ENCODE measurements around the gene TNFRSF25. TPM values are rescaled to one million over a fixed set of nuclear protein-coding genes. Genes with fewer than 3 reads are reported as not detected.

TNFRSF25 gene
- total and polyA plus RNA-seq, 2 of the 8 experiments (the other 6 are each of a cell fraction or from before 2014, with no cell fraction given) = 10.7 to 19.5 TPM

DNA sequence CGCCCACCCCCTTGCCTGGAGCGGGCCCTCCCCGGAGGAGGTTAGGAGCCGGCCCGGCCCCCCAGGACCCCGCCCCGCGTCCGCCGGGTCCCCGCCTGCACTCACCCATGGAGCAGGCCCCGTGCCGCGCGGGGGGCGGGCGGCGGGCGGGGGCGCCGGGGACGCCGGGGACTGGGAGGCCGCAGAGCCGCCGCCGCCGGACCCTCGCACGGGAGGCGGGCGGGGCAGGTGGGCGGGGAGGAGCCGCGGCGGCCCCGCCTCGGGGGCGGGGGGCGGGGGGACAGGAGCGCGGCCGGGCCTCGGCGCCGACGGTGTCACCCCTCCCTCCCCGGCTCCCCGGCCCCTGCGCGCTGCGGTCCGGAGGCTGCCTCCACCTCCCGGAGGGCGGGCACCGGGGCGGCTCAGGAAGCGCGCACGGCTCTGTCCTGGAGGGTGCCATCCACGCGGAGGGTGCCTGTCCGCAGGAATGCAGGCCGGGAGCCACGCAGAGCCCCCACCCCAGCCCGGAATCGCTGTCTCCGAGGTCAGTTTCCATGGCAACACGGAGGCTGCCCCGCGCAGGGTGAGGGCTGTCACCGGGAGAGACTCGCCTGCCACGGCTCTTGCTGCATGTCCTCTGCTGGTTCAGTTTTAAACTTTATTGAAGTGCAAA, 31.4 kb upstream of the TNFRSF25 start:
- Histone ChIP-seq H3K4me1 (replicated peaks in 1 of 4; ENCODE audit: control insufficient read depth in 3 of 4, insufficient read depth in 4 of 4, low read length in 3 of 4) (peaks cover 0 to 27% (median 14%) of the 10 kb centered on the region in 4 experiments; a peak in 6 of 7 replicates), H2AK5ac (ENCODE audit: low read depth, low read length) (no peak overlapping the region), H2BK5ac (ENCODE audit: low read depth, low read length) (no peak overlapping the region), H2BK120ac (replicated peaks; ENCODE audit: low read depth, low read length) (no peak overlapping the region), H3K56ac (replicated peaks; ENCODE audit: insufficient read length, low read depth, low read length) (no peak overlapping the region), H4K20me1 (replicated peaks in 1 of 2; ENCODE audit: control insufficient read depth in 1 of 2, insufficient read depth in 2 of 2, low read length in 2 of 2) (peaks cover 4% of the 10 kb centered on the region in 2 experiments), H2BK20ac (ENCODE audit: low read length) (no peak overlapping the region), H3K79me1 (ENCODE audit: low read depth, low read length) (no peaks in the 10 kb centered on the region; the same call in 1 of the 2 replicates), H3K18ac (ENCODE audit: extremely low read depth, low read length) (no peak overlapping the region), H3K4me3 (ENCODE audit: extremely low read depth in 1 of 4, insufficient read depth in 2 of 4, low read depth in 3 of 4, low read length in 4 of 4) (peak overlapping the region; percentile 37 to 82 (median 54)), H3K4me2 (ENCODE audit: insufficient read depth in 1 of 2, low read depth in 2 of 2, low read length in 2 of 2) (peak overlapping the region; percentile 87 to 99), H3K36me3 (ENCODE audit: control insufficient read depth in 2 of 4, insufficient read depth in 4 of 4, low read length in 3 of 4) (no peaks in the 10 kb centered on the region), H3K9ac (replicated peaks in 1 of 4; ENCODE audit: extremely low read depth in 1 of 4, low read depth in 3 of 4, low read length in 3 of 4) (no peak overlapping the region), H2AFZ (ENCODE audit: low read length) (no peak overlapping the region), H3K4ac (replicated peaks; ENCODE audit: insufficient read length, low read depth, low read length) (no peak overlapping the region), H4K5ac (ENCODE audit: insufficient read length, low read depth, low read length) (no peak overlapping the region), H3K23me2 (ENCODE audit: low read depth, low read length) (peaks cover 12% of the 10 kb centered on the region; the same call in 1 of the 2 replicates), H3K27ac (ENCODE audit: low read depth, low read length) (no peak overlapping the region), H3K79me2 (ENCODE audit: control insufficient read depth in 1 of 2, insufficient read depth in 2 of 2, low read length in 2 of 2) (no peaks in the 10 kb centered on the region), H3K9me3 (ENCODE audit: insufficient read depth in 2 of 2, low read depth in 1 of 2, low read length in 1 of 2) (no peaks in the 10 kb centered on the region), H3K14ac (ENCODE audit: insufficient read length) (no peak overlapping the region), H3K23ac (ENCODE audit: insufficient read length) (no peak overlapping the region), H2BK12ac (ENCODE audit: low read depth, low read length) (no peak overlapping the region), H2BK15ac (ENCODE audit: low read length) (no peak overlapping the region), H3K27me3 (replicated peaks in 1 of 4; ENCODE audit: control insufficient read depth in 3 of 4, extremely low read depth in 1 of 4, insufficient read depth in 3 of 4, low read length in 3 of 4) (peaks cover 0 to 31% (median 20%) of the 10 kb centered on the region in 4 experiments; a peak in 5 of 7 replicates), H4K91ac (replicated peaks; ENCODE audit: insufficient read length, low read length) (no peak overlapping the region), H4K8ac (ENCODE audit: extremely low read depth, insufficient read depth, low read length) (no peak overlapping the region; the same call in 1 of the 2 replicates)
- TF ChIP-seq POLR2A (IDR thresholded peaks at IDR 0.05; ENCODE audit: control extremely low read depth in 1 of 2, low read depth in 2 of 2, low read length in 2 of 2) (no peak), SIN3A (conservative IDR thresholded peaks at IDR 0.05 in 1 of 2, IDR thresholded peaks at IDR 0.05 in 1 of 2; ENCODE audit: low read depth in 1 of 2, low read length in 2 of 2) (peak in 1 of 2 experiments; percentile 90; a peak in 2 of 4 replicates), EZH2 (IDR thresholded peaks at IDR 0.05; ENCODE audit: low read depth, low read length, severe bottlenecking) (no peak), KDM4A (IDR thresholded peaks at IDR 0.05; ENCODE audit: low read depth, low read length, severe bottlenecking) (peak; percentile 16), RBBP5 (IDR thresholded peaks at IDR 0.05; ENCODE audit: borderline replicate concordance, low read depth, low read length) (0 out of 2 replicates have a peak, but pooled peaks have one; percentile 16), SAP30 (IDR thresholded peaks at IDR 0.05; ENCODE audit: insufficient read depth, insufficient replicate concordance, low read length) (peak; percentile 61), ASH2L (IDR thresholded peaks at IDR 0.05; ENCODE audit: low read length) (no peak)
- TF ChIP-seq, protein P1, sequence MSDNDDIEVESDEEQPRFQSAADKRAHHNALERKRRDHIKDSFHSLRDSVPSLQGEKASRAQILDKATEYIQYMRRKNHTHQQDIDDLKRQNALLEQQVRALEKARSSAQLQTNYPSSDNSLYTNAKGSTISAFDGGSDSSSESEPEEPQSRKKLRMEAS (IDR thresholded peaks at IDR 0.05) = 0 out of 2 replicates have a peak, but pooled peaks have one; percentile 9
- FAIRE-seq (no peak), DNase-seq (ENCODE audit: low read depth in 1 of 2, low spot score in 2 of 2) (no peak)
- CTCF ChIA-PET (ENCODE audit: partially characterized antibody) = interaction anchor here (0.7 to 10.2 kb wide), 4 partner anchors 8 to 24 kb away, joined by 3 to 107 read pairs (median 21); no protein-coding TSS in a partner anchor
- WGBS, 2 experiments (ENCODE audit: extremely low coverage in 1 of 2, insufficient coverage in 1 of 2, insufficient read length in 1 of 2, insufficient replicate concordance in 2 of 2, low coverage in 1 of 2, low lambda C conversion rate in 2 of 2, missing lambda C conversion rate in 1 of 2) = 2% methylated on average over 12 of the region's 74 CpGs; no CpG with 5 or more reads in 1 of the 2 experiments
- POLR2A ChIA-PET (ENCODE audit: partially characterized antibody) = interaction anchor here (1.0 kb wide), 1 partner anchor 10 kb away, joined by 3 read pairs; no protein-coding TSS in a partner anchor

All from H1 (cell line).